Left ventricle myocardium inferior (tissue), 1 donor: Measurements from ENCODE around the gene SSBP4. TPM values are rescaled to one million over a fixed set of nuclear protein-coding genes. Genes with fewer than 3 reads are reported as not detected.

Source experiments
- DNase-seq: peaks from one replicate; pipeline ENCODE4 v3.0.0-alpha.2; 2020
- H3K27ac ChIP-seq: fragments of 200-600 bp; replicated peaks from 2 replicates; pipeline ENCODE4 v1.8.0; 2021
- H3K27me3 ChIP-seq: fragments of 200-600 bp; 2 replicates; pipeline ENCODE4 v1.8.0; 2021; ENCODE audit warnings: low read depth
- H3K36me3 ChIP-seq: fragments of 200-600 bp; 2 replicates; pipeline ENCODE4 v1.8.0; 2021
- H3K4me1 ChIP-seq: fragments of 200-600 bp; 2 replicates; pipeline ENCODE4 v1.8.0; 2021
- H3K4me3 ChIP-seq: fragments of 200-600 bp; 2 replicates; pipeline ENCODE4 v1.8.0; 2021; ENCODE audit warnings: mild to moderate bottlenecking, moderate library complexity
- H3K9me3 ChIP-seq: fragments of 200-600 bp; replicated peaks from 2 replicates; pipeline ENCODE4 v1.8.0; 2021
- intact Hi-C: fragments of 100-400 bp; cut with micrococcal nuclease; formaldehyde crosslinking; loops from one replicate; pipeline ENCODE4 v1.11.0; 2022
- total RNA-seq: library from RNA; stranded (reverse); fragmentation: NEBNext Ultra II Directional; extraction: Animal tissue kit (Norgen Biotek cat#: 25700); gene quantifications from one replicate; pipeline ENCODE4 v1.2.1, GENCODE V29; 2021
- TF ChIP-seq, protein P1 (sequence below): fragments of 200-600 bp; IDR thresholded peaks from 2 replicates; pipeline ENCODE4 v1.8.0; 2021; ENCODE audit warnings: antibody characterized with exemption, mild to moderate bottlenecking, borderline replicate concordance
- donor health status: DM: no; HTN: yes; CAD: no; lungs with severe emphysema.

The SSBP4 gene
- total RNA-seq, 1 donor from 2014 or later = 30.8 TPM

DNA sequence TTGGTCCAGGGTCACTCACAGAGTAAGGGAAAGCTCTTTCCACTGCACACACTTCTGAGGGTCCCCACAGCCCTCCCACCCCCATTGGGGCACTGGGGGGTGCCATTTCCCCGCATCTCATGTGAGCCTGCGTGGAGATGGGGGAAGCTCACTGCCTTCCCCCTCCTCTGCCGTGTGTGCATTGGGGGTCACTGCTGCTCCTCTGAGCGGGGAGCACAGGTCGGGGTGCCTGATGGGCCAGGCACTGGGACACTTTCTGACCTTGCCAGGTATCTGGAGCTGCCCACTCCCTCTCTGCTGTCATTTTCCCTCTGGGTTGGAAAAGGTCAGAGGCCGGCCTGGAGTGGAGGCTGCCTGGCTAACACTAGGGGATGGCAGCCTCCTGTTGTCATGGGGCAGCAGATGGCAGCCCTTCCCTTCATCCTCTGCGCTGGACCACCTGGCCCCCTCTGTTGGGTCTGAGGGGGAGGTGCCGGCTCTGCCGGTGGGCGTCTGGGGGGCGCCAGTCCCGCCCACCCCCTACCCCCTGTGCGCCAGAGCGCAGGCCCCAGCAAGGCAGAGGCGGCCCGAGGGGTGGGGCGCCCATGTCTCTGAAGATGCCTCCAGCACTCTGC, 9.1 kb downstream of the SSBP4 start:
- TF ChIP-seq, protein P1, sequence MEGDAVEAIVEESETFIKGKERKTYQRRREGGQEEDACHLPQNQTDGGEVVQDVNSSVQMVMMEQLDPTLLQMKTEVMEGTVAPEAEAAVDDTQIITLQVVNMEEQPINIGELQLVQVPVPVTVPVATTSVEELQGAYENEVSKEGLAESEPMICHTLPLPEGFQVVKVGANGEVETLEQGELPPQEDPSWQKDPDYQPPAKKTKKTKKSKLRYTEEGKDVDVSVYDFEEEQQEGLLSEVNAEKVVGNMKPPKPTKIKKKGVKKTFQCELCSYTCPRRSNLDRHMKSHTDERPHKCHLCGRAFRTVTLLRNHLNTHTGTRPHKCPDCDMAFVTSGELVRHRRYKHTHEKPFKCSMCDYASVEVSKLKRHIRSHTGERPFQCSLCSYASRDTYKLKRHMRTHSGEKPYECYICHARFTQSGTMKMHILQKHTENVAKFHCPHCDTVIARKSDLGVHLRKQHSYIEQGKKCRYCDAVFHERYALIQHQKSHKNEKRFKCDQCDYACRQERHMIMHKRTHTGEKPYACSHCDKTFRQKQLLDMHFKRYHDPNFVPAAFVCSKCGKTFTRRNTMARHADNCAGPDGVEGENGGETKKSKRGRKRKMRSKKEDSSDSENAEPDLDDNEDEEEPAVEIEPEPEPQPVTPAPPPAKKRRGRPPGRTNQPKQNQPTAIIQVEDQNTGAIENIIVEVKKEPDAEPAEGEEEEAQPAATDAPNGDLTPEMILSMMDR = no peak
- intact Hi-C loops = no loop called here
- Histone ChIP-seq H3K27me3 (no peaks in the 10 kb centered on the region), H3K4me1 (peaks cover 71% of the 10 kb centered on the region), H3K9me3 (no peaks in the 10 kb centered on the region), H3K36me3 (no peaks in the 10 kb centered on the region), H3K27ac (peak overlapping the region; percentile 74), H3K4me3 (peak overlapping the region; percentile 65)
- DNase-seq = no peak

DNA sequence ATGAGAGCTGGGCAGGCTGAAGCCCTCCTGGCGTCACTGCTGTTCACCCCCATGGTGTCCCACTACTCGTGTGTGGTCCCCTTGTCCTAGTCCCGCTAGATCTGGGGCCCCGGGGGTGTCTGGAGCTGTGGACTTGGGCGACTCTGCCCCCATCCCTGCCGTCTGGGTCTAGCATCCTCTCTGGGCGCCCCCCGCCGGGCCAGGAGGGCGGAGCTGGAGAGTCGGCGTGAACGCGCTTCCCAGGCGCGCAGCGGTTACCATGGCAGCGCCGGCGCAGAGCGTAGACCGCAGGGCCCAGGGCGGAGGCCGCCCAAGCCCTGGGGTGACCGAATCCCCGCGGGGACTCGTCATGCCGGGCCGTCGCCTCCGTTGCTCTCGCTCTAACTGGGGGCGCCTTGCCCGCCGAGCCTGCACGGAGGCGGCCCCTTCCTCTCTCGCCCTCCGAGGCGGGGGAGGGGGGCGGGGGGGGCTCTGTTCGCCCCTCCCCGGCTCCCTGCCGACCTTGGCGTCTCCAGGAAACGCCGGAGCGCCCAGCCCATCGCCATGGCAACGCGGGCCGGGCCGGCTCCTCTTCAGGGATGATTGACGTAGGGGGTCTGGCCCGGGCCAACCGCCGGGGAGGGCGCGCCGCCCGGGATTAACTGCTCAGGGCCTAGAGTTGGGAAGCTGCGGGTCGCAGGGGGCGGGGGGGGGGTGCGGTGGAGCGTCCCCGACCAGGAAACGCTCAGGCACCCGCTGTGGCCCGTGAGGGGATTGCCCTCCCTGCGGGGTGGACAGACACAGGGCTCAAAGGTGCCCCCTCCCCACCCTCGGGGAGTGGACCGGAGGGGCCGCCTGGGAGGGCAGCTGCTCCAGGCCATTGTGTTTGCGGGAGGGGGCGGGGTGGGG, 9.8 kb downstream of the SSBP4 start:
- Histone ChIP-seq H3K36me3 (no peaks in the 10 kb centered on the region), H3K9me3 (no peaks in the 10 kb centered on the region), H3K4me1 (peaks cover 71% of the 10 kb centered on the region), H3K4me3 (peak overlapping the region; percentile 65), H3K27me3 (no peaks in the 10 kb centered on the region), H3K27ac (peak overlapping the region; percentile 74)
- intact Hi-C loops = no loop called here
- peak; percentile 72 for DNase-seq
- TF ChIP-seq, protein P1 = no peak

DNA sequence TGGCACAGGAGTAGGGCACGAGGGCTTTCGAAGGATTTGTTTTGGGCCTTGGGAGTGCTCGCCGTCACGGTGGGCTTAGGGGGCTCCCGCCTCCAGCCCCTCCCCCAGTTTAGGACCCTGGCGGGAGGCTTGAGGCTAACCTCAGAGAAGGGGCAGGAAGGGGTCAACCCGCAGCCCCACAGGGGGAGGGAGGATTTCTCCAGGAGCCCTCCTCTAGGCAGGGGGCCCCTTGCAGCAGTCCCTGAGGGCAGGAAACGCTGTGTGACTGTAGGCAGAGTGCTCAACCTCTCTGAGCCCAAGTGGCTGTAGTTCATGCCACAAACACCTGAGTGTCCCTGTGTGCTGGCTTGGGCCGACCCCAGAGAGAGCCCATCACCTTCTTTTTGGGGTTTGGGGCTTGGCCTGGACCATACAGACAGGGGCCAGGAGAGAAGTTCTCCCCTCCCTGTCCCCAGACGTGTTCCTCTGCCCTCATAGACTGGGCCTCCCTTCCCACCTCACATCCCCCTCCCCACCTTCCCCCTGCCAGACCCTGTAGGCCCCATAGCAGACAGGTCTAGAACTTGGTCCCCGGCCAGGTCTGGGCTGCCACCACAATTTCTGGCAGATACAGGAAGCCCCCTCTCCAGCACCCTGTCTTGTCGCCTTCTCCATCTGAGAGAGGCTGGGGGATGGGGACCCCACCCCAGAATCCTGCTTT, 10.7 kb downstream of the SSBP4 start:
- H3K4me1 ChIP-seq = peaks cover 72% of the 10 kb centered on the region
- intact Hi-C loops = no loop called here
- peaks cover under 1% of the 10 kb centered on the region for H3K36me3 ChIP-seq
- H3K4me3 ChIP-seq = peak overlapping the region; percentile 65
- no peaks in the 10 kb centered on the region for H3K9me3 ChIP-seq
- H3K27me3 ChIP-seq = no peaks in the 10 kb centered on the region
- TF ChIP-seq, protein P1 = no peak
- peak overlapping the region; percentile 74 for H3K27ac ChIP-seq
- DNase-seq = no peak

DNA sequence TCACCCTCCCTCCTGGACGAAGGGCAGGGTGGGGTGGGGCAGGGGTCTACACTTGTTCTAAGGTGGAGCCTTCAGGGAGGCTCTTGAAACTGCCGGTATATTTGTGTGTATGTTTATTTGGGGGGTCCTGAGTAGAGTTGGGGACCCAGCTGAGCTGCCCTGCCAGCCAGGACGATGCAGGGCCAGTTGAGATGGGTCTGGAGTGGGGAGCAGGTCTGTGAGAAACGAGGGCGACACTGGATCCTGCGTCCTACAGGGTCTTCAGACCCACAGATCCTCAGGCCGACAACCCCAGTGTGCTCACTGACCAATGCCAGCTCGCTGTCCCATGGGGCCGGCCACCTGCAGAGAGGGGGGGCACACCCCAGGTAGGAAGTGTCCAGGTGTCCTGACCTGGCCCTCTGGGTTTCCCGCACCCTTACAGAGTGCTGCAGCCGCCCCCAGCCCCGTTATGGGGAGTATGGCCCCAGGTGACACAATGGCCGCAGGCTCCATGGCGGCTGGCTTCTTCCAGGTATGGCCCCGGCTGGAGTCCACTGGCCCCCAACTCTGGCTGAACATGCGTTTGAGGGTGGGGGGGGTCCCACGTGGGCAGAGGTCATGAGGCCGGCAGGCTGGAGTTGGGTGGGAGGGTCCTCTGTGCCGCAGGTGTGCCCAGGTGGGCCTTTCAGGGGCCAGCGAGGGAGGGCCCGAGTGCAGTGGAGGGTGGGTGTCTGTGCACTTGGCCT, 11.4 kb downstream of the SSBP4 start:
- Histone ChIP-seq H3K27ac (peak overlapping the region; percentile 74), H3K27me3 (no peaks in the 10 kb centered on the region), H3K4me1 (peaks cover 66% of the 10 kb centered on the region), H3K36me3 (peaks cover 8% of the 10 kb centered on the region), H3K4me3 (no peak overlapping the region), H3K9me3 (no peaks in the 10 kb centered on the region)
- no peak for DNase-seq
- TF ChIP-seq, protein P1 = no peak
- intact Hi-C loops = no loop called here
